Thoracic aorta (tissue), 2 donors: ENCODE data around the gene TBC1D4. TPM values are rescaled to one million over a fixed set of nuclear protein-coding genes. Genes with fewer than 3 reads are reported as not detected.

Experiments
- ATAC-seq: fragments of 150-250 bp; one replicate; pipeline ENCODE4 v1.8.0; 2017; ENCODE audit warnings: low read depth; ENCODE audit not compliant: insufficient number of reproducible peaks, low FRiP score
- DNase-seq: peaks from one replicate; pipeline ENCODE4 v3.0.0-alpha.2; 2020; ENCODE audit warnings: low spot score
- H3K27ac ChIP-seq, 2 donors: fragments of 200-600 bp; sonication (generic); 1 replicate in 1 of 2; 2 replicates in 1 of 2; pipeline ENCODE4 v1.5.1; 2016; ENCODE audit warnings: mild to moderate bottlenecking in 2 of 2, moderate library complexity in 2 of 2
- H3K27me3 ChIP-seq: fragments of 200-600 bp; sonication (generic); replicated peaks from 2 replicates; pipeline ENCODE4 v1.6.0; 2016; ENCODE audit warnings: mild to moderate bottlenecking; ENCODE audit not compliant: insufficient read depth
- H3K36me3 ChIP-seq: fragments of 200-600 bp; sonication (generic); one replicate; pipeline ENCODE4 v1.5.1; 2016
- H3K4me1 ChIP-seq, 2 donors: fragments of 200-600 bp; sonication (generic); 1 replicate in 1 of 2; 2 replicates in 1 of 2; pipeline versions ENCODE4 v1.5.1 to v1.6.0; 2016; ENCODE audit warnings: low read depth in 2 of 2, mild to moderate bottlenecking in 1 of 2; ENCODE audit not compliant: control insufficient read depth in 1 of 2
- H3K4me3 ChIP-seq: fragments of 200-600 bp; sonication (generic); 2 replicates; pipeline ENCODE4 v1.5.1; 2016; ENCODE audit warnings: mild to moderate bottlenecking
- H3K9me3 ChIP-seq: fragments of 200-600 bp; sonication (generic); 2 replicates; pipeline ENCODE4 v1.5.1; 2016
- CTCF ChIP-seq: fragments of 200-600 bp; sonication (generic); IDR thresholded peaks from one replicate; pipeline ENCODE4 v1.5.1; 2019; ENCODE audit warnings: antibody characterized with exemption
- total RNA-seq, 2 donors: library from RNA; depleted of rRNA; stranded (reverse); fragments of >200 nt; gene quantifications; one replicate each; pipeline versions ENCODE4 v1.1.0 to v1.2.3, GENCODE V29; 2016

Gene TBC1D4
- total RNA-seq, 2 donors from 2014 or later: 15.8 to 20.3 TPM

- Histone ChIP-seq H3K27ac (no peak overlapping the region), H3K27me3 (no peaks in the 10 kb centered on the region), H3K4me1 (peaks cover under 1 to 20% of the 10 kb centered on the region in 2 donors), H3K36me3 (no peaks in the 10 kb centered on the region), H3K9me3 (no peaks in the 10 kb centered on the region), H3K4me3 (no peak overlapping the region)
- DNase-seq (no peak), ATAC-seq (no peak)
- no peak for TF ChIP-seq CTCF
Observed at GRCh38 chr13:75478659-75479058, 3.3 kb downstream of the TBC1D4 start.

- ATAC-seq: no peak
- H3K4me3 ChIP-seq: no peak overlapping the region
- TF ChIP-seq CTCF: no peak
Observed at GRCh38 chr13:75474956-75475355, 7.0 kb downstream of the TBC1D4 start.

GRCh38 chr13:75473468-75473867 lies 8.5 kb downstream of the TBC1D4 start:
- ATAC-seq: no peak
- no peak for DNase-seq
- Histone ChIP-seq H3K4me3 (no peak overlapping the region), H3K27ac (no peak overlapping the region), H3K36me3 (no peaks in the 10 kb centered on the region), H3K27me3 (no peaks in the 10 kb centered on the region), H3K4me1 (peaks cover 4 to 23% of the 10 kb centered on the region in 2 donors), H3K9me3 (no peaks in the 10 kb centered on the region)
- TF ChIP-seq CTCF: no peak

More at GRCh38 chr13:75474956-75475355, 7.0 kb downstream of the TBC1D4 start:
- Histone ChIP-seq H3K4me1 (peaks cover 4 to 26% of the 10 kb centered on the region in 2 donors), H3K27me3 (no peaks in the 10 kb centered on the region), H3K36me3 (no peaks in the 10 kb centered on the region), H3K27ac (no peak overlapping the region), H3K9me3 (no peaks in the 10 kb centered on the region)
- DNase-seq: no peak

- H3K27ac ChIP-seq: no peak overlapping the region
- no peaks in the 10 kb centered on the region for H3K9me3 ChIP-seq
- no peak for TF ChIP-seq CTCF
- no peaks in the 10 kb centered on the region for H3K36me3 ChIP-seq
- no peaks in the 10 kb centered on the region for H3K27me3 ChIP-seq
- H3K4me3 ChIP-seq: no peak overlapping the region
- DNase-seq: no peak
- H3K4me1 ChIP-seq: peaks cover 4 to 11% of the 10 kb centered on the region in 2 donors
- ATAC-seq: no peak
Observed at GRCh38 chr13:75470676-75471075, 11.3 kb downstream of the TBC1D4 start.

GRCh38 chr13:75469047-75469446 lies 12.9 kb downstream of the TBC1D4 start:
- no peak for TF ChIP-seq CTCF
- DNase-seq: no peak
- Histone ChIP-seq H3K9me3 (no peaks in the 10 kb centered on the region), H3K4me3 (no peak overlapping the region), H3K27me3 (no peaks in the 10 kb centered on the region), H3K4me1 (peaks cover 4 to 11% of the 10 kb centered on the region in 2 donors), H3K27ac (no peak overlapping the region), H3K36me3 (no peaks in the 10 kb centered on the region)
- no peak for ATAC-seq
